Neural cell (in vitro differentiated cells): ENCODE measurements around the gene ZNF317. TPM values are rescaled to one million over a fixed set of nuclear protein-coding genes. Genes with fewer than 3 reads are reported as not detected.

Source experiments
- H2AFZ ChIP-seq: fragments of 200-600, 300-800 bp; sonication (generic), shearing (Covaris generic); 2 replicates; pipeline ENCODE4 v1.6.0; 2014; ENCODE audit warnings: low read depth, mild to moderate bottlenecking, antibody characterized with exemption, low read length, moderate library complexity
- H3F3A ChIP-seq: fragments of 200-600 bp; shearing (Covaris generic); 2 replicates; pipeline ENCODE4 v1.6.1; 2016; ENCODE audit warnings: mild to moderate bottlenecking, moderate library complexity, mixed read lengths, antibody characterized with exemption, low read length; ENCODE audit not compliant: insufficient read depth, poor library complexity, severe bottlenecking
- H3K27ac ChIP-seq: fragments of 200-600, 300-800 bp; sonication (generic), shearing (Covaris generic); 2 replicates; pipeline ENCODE4 v1.5.1; 2014; ENCODE audit warnings: mild to moderate bottlenecking, low read length, moderate library complexity
- H3K27me3 ChIP-seq: fragments of 300-800, 200-600 bp; sonication (generic), shearing (Covaris generic); 2 replicates; pipeline ENCODE4 v1.6.0; 2014; ENCODE audit warnings: mild to moderate bottlenecking, low read depth, low read length, moderate library complexity; ENCODE audit not compliant: insufficient read depth
- H3K36me3 ChIP-seq: fragments of 300-800, 200-600 bp; sonication (generic), shearing (Covaris generic); 2 replicates; pipeline ENCODE4 v1.5.1; 2014; ENCODE audit warnings: mild to moderate bottlenecking, antibody characterized with exemption, low read length, moderate library complexity; ENCODE audit not compliant: insufficient read depth
- H3K4me2 ChIP-seq: fragments of 300-800, 200-600 bp; sonication (generic), shearing (Covaris generic); 2 replicates; pipeline ENCODE4 v1.6.0; 2014; ENCODE audit warnings: mild to moderate bottlenecking, low read length
- H3K4me3 ChIP-seq: fragments of 300-800, 200-600 bp; sonication (generic), shearing (Covaris generic); 2 replicates; pipeline ENCODE4 v1.5.1; 2014; ENCODE audit warnings: mild to moderate bottlenecking, low read length, moderate library complexity
- H3K79me2 ChIP-seq: fragments of 200-600 bp; shearing (Covaris generic); replicated peaks from 2 replicates; pipeline ENCODE4 v1.6.0; 2014; ENCODE audit warnings: mild to moderate bottlenecking, low read length, moderate library complexity; ENCODE audit not compliant: insufficient read depth
- H3K9ac ChIP-seq: fragments of 300-800, 200-600 bp; sonication (generic), shearing (Covaris generic); 2 replicates; pipeline ENCODE4 v1.6.1; 2016; ENCODE audit warnings: mild to moderate bottlenecking, low read length, mixed read lengths
- H3K9me2 ChIP-seq: fragments of 200-600 bp; shearing (Covaris generic); 2 replicates; pipeline ENCODE4 v1.6.1; 2016; ENCODE audit warnings: mild to moderate bottlenecking, low read length, mixed read lengths; ENCODE audit not compliant: insufficient read depth
- H3K9me3 ChIP-seq: fragments of 200-600, 300-800 bp; sonication (generic), shearing (Covaris generic); 2 replicates; pipeline ENCODE4 v1.6.1; 2016; ENCODE audit warnings: mild to moderate bottlenecking, mixed run types, low read length, moderate library complexity, mixed read lengths
- H4K20me1 ChIP-seq: fragments of 200-600 bp; shearing (Covaris generic); 2 replicates; pipeline ENCODE4 v1.6.1; 2016; ENCODE audit warnings: mild to moderate bottlenecking, mixed run types; ENCODE audit not compliant: insufficient read depth
- CTCF ChIP-seq: fragments of 450-650 bp; IDR thresholded peaks from 2 replicates; pipeline ENCODE4 v1.5.1; 2014; ENCODE audit warnings: antibody characterized with exemption, mild to moderate bottlenecking, moderate library complexity; ENCODE audit not compliant: poor library complexity, severe bottlenecking
- EP300 ChIP-seq: fragments of 450-650 bp; conservative IDR thresholded peaks from 2 replicates; pipeline ENCODE4 v1.6.1; 2014; ENCODE audit warnings: antibody characterized with exemption, mild to moderate bottlenecking, moderate library complexity; ENCODE audit not compliant: poor library complexity, severe bottlenecking
- EZH2 ChIP-seq: fragments of 200-600, 300-800 bp; shearing (Covaris generic), sonication (generic); IDR thresholded peaks from 2 replicates; pipeline ENCODE4 v1.6.1; 2014; ENCODE audit warnings: antibody characterized with exemption, low read length, borderline replicate concordance, mild to moderate bottlenecking; ENCODE audit not compliant: insufficient read depth, poor library complexity, severe bottlenecking
- MXI1 ChIP-seq: fragments of 450-650 bp; conservative IDR thresholded peaks from 2 replicates; pipeline ENCODE4 v1.6.1; 2014; ENCODE audit warnings: antibody characterized with exemption, mild to moderate bottlenecking; ENCODE audit not compliant: poor library complexity, severe bottlenecking
- POLR2AphosphoS5 ChIP-seq: IDR thresholded peaks from 2 replicates; pipeline ENCODE4 v1.6.1; 2012
- RAD21 ChIP-seq: fragments of 450-650 bp; conservative IDR thresholded peaks from 2 replicates; pipeline ENCODE4 v1.6.1; 2014; ENCODE audit warnings: antibody characterized with exemption, mild to moderate bottlenecking, moderate library complexity
- REST ChIP-seq: IDR thresholded peaks from 2 replicates; pipeline ENCODE4 v1.6.1; 2012; ENCODE audit warnings: borderline replicate concordance
- SMC3 ChIP-seq: fragments of 450-650 bp; conservative IDR thresholded peaks from 2 replicates; pipeline ENCODE4 v1.6.1; 2014; ENCODE audit warnings: antibody characterized with exemption, mild to moderate bottlenecking, moderate library complexity; ENCODE audit not compliant: poor library complexity
- TAF1 ChIP-seq: IDR thresholded peaks from 2 replicates; pipeline ENCODE4 v1.6.1; 2012; ENCODE audit warnings: low read depth
- polyA plus RNA-seq: library from polyadenylated mRNA; depleted of rRNA; stranded (reverse); fragments of >200 nt; gene quantifications from 2 replicates; pipeline ENCODE4 v1.2.3, GENCODE V29; 2014

Gene ZNF317
- polyA plus RNA-seq, 1 donor from 2014 or later: 14.5 TPM

GRCh38 chr19:9159891-9160290 is 19.7 kb downstream of the ZNF317 start:
- H3K9me3 ChIP-seq: peaks cover 21% of the 10 kb centered on the region
- no peak overlapping the region for H3K27ac ChIP-seq
- no peak for TF ChIP-seq EZH2
- TF ChIP-seq SMC3: no peak
- no peak for TF ChIP-seq RAD21
- TF ChIP-seq POLR2AphosphoS5: no peak
- no peak for TF ChIP-seq MXI1
- no peak for TF ChIP-seq TAF1
- TF ChIP-seq REST: no peak
- no peak for TF ChIP-seq CTCF
- no peak for TF ChIP-seq EP300
- H3F3A ChIP-seq: no peaks in the 10 kb centered on the region
- no peaks in the 10 kb centered on the region for H3K27me3 ChIP-seq
- no peak overlapping the region for H3K4me3 ChIP-seq
- H3K9me2 ChIP-seq: no peaks in the 10 kb centered on the region
- H3K9ac ChIP-seq: no peak overlapping the region
- H3K79me2 ChIP-seq: peaks cover 4% of the 10 kb centered on the region
- no peak overlapping the region for H3K4me2 ChIP-seq
- peaks cover 46% of the 10 kb centered on the region for H3K36me3 ChIP-seq
- H4K20me1 ChIP-seq: no peaks in the 10 kb centered on the region
- H2AFZ ChIP-seq: no peak overlapping the region

- no peaks in the 10 kb centered on the region for H3F3A ChIP-seq
- no peak overlapping the region for H3K4me2 ChIP-seq
- H3K9me3 ChIP-seq: peaks cover 21% of the 10 kb centered on the region
- no peak overlapping the region for H3K9ac ChIP-seq
- H3K79me2 ChIP-seq: no peaks in the 10 kb centered on the region
- no peak for TF ChIP-seq EP300
- TF ChIP-seq SMC3: no peak
- no peak for TF ChIP-seq POLR2AphosphoS5
- TF ChIP-seq RAD21: no peak
- no peak for TF ChIP-seq REST
- no peak for TF ChIP-seq TAF1
- H3K9me2 ChIP-seq: no peaks in the 10 kb centered on the region
- H3K27me3 ChIP-seq: no peaks in the 10 kb centered on the region
- no peaks in the 10 kb centered on the region for H4K20me1 ChIP-seq
- H3K4me3 ChIP-seq: no peak overlapping the region
- no peak overlapping the region for H3K27ac ChIP-seq
- no peak overlapping the region for H2AFZ ChIP-seq
- H3K36me3 ChIP-seq: peaks cover 42% of the 10 kb centered on the region
Measured at GRCh38 chr19:9161427-9161826, 21.2 kb downstream of the ZNF317 start.
